HG02759 (cell line): ENCODE data around the gene CORT.
A peak's percentile ranks its signal among the peaks of the same experiment; 100 is the strongest.
"Not testable (repeated sequence)": the region's sequence is repeated elsewhere in the genome, so short reads cannot be mapped to it uniquely, and the experiment has no call there.

Experiments
- ATAC-seq: cut with Tn5 transposase; IDR thresholded peaks from one replicate; pipeline ENCODE4 v1.9.1; 2021; ENCODE audit warnings: mild to moderate bottlenecking, moderate library complexity; ENCODE audit not compliant: unreplicated experiment

Gene CORT, protein sequence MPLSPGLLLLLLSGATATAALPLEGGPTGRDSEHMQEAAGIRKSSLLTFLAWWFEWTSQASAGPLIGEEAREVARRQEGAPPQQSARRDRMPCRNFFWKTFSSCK

DNA sequence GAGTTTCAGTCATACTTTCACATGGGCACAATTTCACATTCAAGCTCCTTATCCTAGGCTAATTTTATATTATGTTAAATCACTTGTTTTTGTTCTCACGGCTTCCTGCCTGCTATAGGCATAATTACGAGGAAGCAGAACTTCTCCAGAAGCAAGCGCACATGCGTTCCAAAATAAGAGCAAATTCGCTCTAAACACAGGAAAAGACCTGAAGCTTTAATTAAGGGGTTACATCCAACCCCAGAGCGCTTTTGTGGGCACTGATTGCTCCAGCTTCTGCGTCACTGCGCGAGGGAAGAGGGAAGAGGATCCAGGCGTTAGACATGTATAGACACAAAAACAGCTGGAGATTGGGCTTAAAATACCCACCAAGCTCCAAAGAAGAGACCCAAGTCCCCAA lies at the start of gene CORT:
CORT (plus strand) TSS at position 281 of the 400 bp plus-strand sequence. CDS start 193 bp downstream, outside the sequence.
- no peak for ATAC-seq

- ATAC-seq, result no peak
These were observed 48.5 kb upstream of the CORT start for GRCh38 chr1:10401281-10401680.

DNA sequence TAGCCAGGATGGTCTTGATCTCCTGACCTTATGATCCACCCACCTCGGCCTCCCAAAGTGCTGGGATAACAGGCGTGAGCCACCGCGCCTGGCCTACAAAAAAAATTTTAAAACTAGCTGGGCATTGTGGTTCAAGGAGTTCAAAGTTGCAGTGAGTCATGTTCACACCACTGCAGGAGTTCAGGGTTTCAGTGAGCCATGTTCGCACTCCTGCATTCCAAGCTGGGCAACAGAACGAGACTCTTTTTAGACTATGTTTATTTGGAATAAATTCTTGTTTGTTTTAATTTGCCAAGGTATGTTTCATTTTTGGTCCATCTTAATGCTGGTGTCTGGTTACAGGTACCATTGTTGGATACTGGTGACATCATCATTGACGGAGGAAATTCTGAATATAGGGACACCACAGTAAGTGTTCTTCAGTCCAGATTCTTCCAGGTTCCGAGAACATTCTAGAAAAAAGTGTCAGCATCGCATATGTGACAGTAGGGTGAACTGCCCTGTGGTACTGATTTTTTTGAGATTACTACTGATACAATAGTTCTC lies 47.0 kb upstream of the CORT start:
- ATAC-seq, result no peak

GRCh38 chr1:10407201-10407600 lies 42.6 kb upstream of the CORT start:
- no peak for ATAC-seq

DNA sequence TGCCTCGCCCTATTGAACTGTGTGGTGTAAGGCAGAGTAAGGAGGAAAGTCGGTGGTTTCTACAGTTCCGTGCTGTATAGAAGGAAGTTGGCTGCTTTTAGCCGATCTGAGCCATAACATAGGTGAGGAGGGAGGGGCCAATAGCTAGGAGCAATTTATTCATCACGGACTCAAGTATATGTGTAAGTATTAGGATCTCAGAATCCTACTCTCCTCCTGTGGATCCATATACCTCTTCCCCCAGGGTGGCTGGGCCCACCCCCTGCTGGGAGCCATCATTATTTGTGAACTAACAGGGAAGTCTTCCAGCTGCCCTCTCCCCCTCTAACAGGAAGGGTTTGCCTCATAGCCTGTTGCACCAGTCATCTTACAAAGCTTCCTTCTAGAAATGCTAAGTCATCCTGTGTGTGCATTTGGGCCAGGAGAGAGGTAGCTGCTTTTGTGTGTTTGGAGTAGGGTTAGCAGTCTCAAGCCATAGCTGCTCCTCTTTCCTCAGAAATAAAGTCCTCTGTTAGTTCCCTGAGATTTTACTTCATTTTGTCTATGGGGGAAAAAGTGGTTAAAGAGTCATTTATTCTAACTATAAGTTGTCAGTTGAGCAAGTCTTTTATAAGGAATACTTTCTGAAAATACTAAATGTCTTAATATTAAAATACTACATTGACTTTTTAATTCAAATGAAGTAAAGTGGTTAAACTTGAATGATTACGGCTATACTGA lies 34.5 kb upstream of the CORT start:
- ATAC-seq, result no peak

DNA sequence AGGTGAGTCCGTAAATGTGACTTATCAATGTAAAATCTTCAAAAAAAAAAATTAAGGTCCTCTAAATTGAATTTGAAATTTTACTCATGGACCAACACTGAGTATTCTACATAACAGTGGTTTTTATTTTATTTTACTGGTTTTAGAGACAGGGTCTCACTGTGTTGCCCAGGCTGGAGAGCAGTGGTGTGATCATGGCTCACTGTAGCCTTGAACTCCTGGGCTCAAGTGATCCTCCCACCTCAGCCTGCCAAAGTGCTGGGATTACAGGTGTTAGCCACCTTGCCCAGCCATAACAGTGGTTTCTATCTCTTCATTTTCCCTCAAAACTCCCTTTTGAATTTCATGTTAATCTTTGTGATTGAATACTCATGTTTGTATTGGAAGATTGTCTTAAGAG lies 33.9 kb upstream of the CORT start:
- not testable (repeated sequence) for ATAC-seq

DNA sequence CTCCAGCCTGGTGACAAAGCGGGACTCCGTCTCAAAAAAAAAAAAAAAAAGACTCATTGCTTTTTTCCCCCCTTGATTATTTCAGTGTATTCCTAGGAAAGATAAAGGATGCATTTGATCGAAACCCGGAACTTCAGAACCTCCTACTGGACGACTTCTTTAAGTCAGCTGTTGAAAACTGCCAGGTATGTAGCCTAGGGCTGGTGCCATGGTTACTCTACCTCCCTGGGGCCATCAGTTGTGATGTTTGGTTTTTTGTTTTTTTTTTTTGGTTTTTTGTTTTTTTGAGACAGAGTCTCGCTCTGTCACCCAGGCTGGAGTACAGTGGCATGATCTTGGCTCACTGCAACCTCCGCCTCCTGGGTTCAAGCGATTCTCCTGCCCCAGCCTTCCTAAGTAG lies 31.1 kb upstream of the CORT start:
- ATAC-seq, result not testable (repeated sequence)

DNA sequence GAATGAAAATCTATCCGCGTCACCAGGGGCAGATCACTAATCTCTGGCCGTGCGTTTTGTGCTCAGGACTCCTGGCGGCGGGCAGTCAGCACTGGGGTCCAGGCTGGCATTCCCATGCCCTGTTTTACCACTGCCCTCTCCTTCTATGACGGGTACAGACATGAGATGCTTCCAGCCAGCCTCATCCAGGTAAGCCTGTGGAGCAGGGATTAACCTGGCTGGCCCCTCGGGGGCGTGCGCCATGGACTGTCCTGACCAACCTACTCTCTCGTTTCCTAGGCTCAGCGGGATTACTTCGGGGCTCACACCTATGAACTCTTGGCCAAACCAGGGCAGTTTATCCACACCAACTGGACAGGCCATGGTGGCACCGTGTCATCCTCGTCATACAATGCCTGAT lies 30.5 kb upstream of the CORT start:
- no peak for ATAC-seq

DNA sequence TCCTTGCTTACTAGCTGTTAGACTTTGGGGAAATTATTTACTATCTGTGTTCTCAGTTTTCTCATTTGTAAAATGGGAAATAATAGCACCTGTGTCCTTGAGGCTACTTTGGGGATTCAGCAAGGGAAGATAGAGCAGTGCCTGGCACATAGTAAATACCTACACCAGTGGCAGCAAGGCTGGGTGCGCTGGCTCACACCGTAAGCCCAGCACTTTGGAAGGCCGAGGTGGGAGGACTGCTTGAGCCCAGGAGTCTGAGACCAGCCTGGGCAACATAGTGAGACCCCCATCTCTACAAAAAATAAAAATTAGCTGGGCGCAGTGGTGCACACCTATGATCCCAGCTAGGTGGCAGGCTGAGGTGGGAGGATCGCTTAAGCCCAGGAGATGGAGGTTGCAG lies 28.2 kb upstream of the CORT start:
- no peak for ATAC-seq

- no peak for ATAC-seq
These were observed 25.8 kb upstream of the CORT start for GRCh38 chr1:10424034-10424433.

GRCh38 chr1:10424651-10425050 lies 25.2 kb upstream of the CORT start:
- no peak for ATAC-seq

DNA sequence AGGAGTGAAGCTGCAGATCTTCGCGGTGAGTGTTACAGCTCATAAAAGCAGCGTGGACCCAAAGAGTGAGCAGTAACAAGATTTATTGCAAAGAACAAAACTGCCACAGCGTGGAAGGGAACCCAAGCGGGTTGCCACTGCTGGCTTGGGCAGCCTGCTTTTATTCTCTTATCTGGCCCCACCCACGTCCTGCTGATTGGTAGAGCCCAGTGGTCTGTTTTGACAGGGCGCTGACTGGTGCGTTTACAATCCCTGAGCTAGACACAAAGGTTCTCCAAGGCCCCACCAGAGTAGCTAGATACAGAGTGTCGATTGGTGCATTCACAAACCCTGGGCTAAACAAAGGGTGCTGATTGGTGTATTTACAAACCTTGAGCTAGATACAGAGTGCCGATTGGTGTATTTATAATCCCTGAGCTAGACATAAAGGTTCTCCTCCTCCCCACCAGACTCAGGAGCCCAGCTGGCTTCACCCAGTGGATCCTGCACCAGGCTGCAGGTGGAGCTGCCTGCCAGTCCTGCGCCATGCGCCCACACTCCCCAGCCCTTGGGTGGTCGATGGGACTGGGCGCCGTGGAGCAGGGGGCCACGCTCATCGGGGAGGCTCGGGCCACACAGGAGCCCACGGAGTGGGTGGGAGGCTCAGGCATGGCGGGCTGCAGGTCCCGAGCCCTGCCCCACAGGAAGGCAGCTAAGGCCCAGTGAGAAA lies 23.9 kb upstream of the CORT start:
- ATAC-seq, result not testable (repeated sequence)

DNA sequence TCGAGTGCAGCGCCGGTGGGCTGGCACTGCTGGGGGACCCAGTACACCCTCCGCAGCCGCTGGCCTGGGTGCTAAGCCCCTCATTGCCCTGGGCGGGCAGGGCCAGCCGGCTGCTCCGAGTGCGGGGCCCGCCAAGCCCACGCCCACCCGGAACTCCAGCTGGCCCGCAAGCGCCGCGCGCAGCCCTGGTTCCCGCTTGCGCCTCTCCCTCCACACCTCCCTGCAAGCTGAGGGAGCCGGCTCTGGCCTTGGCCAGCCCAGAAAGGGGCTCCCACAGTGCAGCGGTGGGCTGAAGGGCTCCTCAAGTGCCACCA lies 23.3 kb upstream of the CORT start:
- ATAC-seq, result not testable (repeated sequence)

GRCh38 chr1:10428984-10429383 lies 20.8 kb upstream of the CORT start:
- no peak for ATAC-seq

GRCh38 chr1:10429868-10430215 lies 20.0 kb upstream of the CORT start:
- ATAC-seq, result peak; percentile 8

- ATAC-seq, result peak; percentile 85
These were observed 19.4 kb upstream of the CORT start, which contains the start of gene CENPS for GRCh38 chr1:10430216-10431069. Gene CENPS (plus strand): TSS chr1:10430433. CDS start chr1:10430518, 85 bp downstream.

- ATAC-seq, result no peak
These were observed 18.6 kb upstream of the CORT start for GRCh38 chr1:10431070-10431730.

DNA sequence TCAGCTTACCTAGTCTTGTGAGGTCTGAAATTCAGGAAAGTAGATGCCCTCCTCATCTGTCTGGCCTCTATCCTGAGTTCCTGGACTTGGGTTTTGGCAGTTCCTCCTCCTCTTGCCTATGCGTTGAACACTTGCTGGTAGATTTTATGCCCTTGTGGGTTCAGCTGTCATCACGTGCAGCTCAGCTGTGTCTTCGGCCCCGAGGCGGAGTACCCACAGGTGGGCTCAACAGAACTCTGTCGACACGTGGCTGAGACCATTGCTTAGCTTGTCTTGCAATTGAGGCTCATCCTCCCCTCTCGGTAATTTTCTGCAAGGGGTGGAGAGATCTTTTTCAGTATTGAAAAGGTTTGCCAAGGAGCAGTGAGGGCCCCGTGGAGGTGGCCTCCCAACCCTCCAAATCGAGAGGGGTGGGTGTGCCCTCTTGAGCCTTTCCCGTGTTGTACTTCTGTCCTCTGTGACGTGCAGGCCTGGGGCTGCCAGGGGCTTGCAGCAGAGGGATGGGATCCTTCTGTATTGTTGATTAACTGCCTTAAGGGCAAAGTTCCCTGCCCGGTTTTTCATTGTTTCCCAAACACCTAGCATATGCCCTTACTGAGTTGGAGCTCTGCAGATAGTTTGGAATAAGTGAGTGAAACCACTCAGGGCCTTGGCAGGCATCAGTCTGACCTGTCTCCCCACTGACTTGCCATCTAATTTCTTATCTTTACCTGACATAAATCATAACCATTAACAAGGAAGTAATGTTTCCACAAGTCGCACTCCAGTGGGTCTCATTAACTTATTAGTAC lies 16.7 kb upstream of the CORT start:
- no peak for ATAC-seq

- no peak for ATAC-seq
These were observed 16.0 kb upstream of the CORT start for GRCh38 chr1:10433790-10434189.

GRCh38 chr1:10434590-10434989 lies 15.2 kb upstream of the CORT start:
- ATAC-seq, result no peak
